B cell (primary cell): ENCODE data around the gene POLD4. TPM values are rescaled to one million over a fixed set of nuclear protein-coding genes. Genes with fewer than 3 reads are reported as not detected.
"Not testable (repeated sequence)": the region's sequence is repeated elsewhere in the genome, so short reads cannot be mapped to it uniquely, and the experiment has no call there.

Source experiments
- ATAC-seq: fragments of 200-7000 bp; cut with Tn5 transposase; one replicate; pipeline ENCODE4 v1.10.0; 2021; ENCODE audit warnings: low read depth, mild to moderate bottlenecking, moderate number of reproducible peaks, moderate library complexity
- CTCF ChIA-PET: fragments of 350-600 bp; sonication (Branson Sonifier 250); formaldehyde crosslinking; loops from one replicate; lab custom pipeline; 2021; ENCODE audit warnings: antibody characterized with exemption, inconsistent platforms; lab: Charles Lee
- POLR2A ChIA-PET: fragments of 350-600 bp; sonication (Branson Sonifier 250); formaldehyde crosslinking; loops from one replicate; lab custom pipeline; 2021; ENCODE audit warnings: antibody characterized with exemption; lab: Charles Lee
- DNase-seq: peaks from one replicate; pipeline ENCODE4 v3.0.0; 2013
- H2AFZ ChIP-seq: 2 replicates; pipeline ENCODE4 v1.6.1; 2012; ENCODE audit warnings: mild to moderate bottlenecking, low read depth, low read length; ENCODE audit not compliant: insufficient read depth, poor library complexity, severe bottlenecking
- H3K27ac ChIP-seq, 2 donors: 1 replicate in 1 of 2; 2 replicates in 1 of 2; pipeline ENCODE4 v1.5.1; 2012 to 2013; ENCODE audit warnings: low read length in 2 of 2, mild to moderate bottlenecking in 2 of 2, moderate library complexity in 1 of 2
- H3K27me3 ChIP-seq, 4 experiments: fragments of 200-600 bp in 1 of 4; sonication (generic) in 1 of 4; replicated peaks in 1 of 4; 1 replicate in 2 of 4; 2 replicates in 2 of 4; pipeline versions ENCODE4 v1.6.1 to v1.7.0; 2013 to 2016; ENCODE audit warnings: low read length in 3 of 4, mild to moderate bottlenecking in 2 of 4, mixed read lengths in 1 of 4, moderate library complexity in 1 of 4; ENCODE audit not compliant: insufficient read depth in 4 of 4, control insufficient read depth in 3 of 4; ENCODE audit errors: control extremely low read depth in 1 of 4
- H3K36me3 ChIP-seq, 2 experiments: replicated peaks in 1 of 2; 1 replicate in 1 of 2; 2 replicates in 1 of 2; pipeline versions ENCODE4 v1.6.1 to v1.7.1; 2013; ENCODE audit warnings: low read length in 1 of 2; ENCODE audit not compliant: insufficient read depth in 2 of 2, control insufficient read depth in 1 of 2; ENCODE audit errors: control extremely low read depth in 1 of 2, extremely low read depth in 1 of 2
- H3K4me1 ChIP-seq, 2 donors: fragments of 200-600 bp in 1 of 2; sonication (generic) in 1 of 2; 1 replicate in 1 of 2; 2 replicates in 1 of 2; pipeline versions ENCODE4 v1.5.1 to v1.6.1; 2013 to 2017; ENCODE audit warnings: low read length in 2 of 2; ENCODE audit not compliant: control insufficient read depth in 2 of 2, insufficient read depth in 2 of 2
- H3K4me2 ChIP-seq: replicated peaks from 2 replicates; pipeline ENCODE3; 2012; ENCODE audit warnings: mild to moderate bottlenecking, low read depth, low read length; ENCODE audit not compliant: poor library complexity, severe bottlenecking
- H3K4me3 ChIP-seq, 5 experiments: fragments of 200-600 bp in 1 of 5; sonication (generic) in 1 of 5; 1 replicate in 3 of 5; 2 replicates in 2 of 5; pipeline versions ENCODE4 v1.5.1 to v1.7.0; 2011 to 2016; ENCODE audit warnings: low read length in 4 of 5, mild to moderate bottlenecking in 4 of 5, low read depth in 2 of 5, control low read depth in 1 of 5, moderate library complexity in 1 of 5; ENCODE audit not compliant: insufficient read depth in 1 of 5; ENCODE audit errors: control extremely low read depth in 1 of 5, extremely low read depth in 1 of 5
- H3K79me2 ChIP-seq: fragments of 200-600 bp; sonication (generic); one replicate; pipeline ENCODE4 v1.6.0; 2016; ENCODE audit warnings: low read length; ENCODE audit not compliant: control insufficient read depth, insufficient read depth
- H3K9ac ChIP-seq: fragments of 200-600 bp; sonication (generic); 2 replicates; pipeline ENCODE4 v1.6.1; 2017; ENCODE audit warnings: mild to moderate bottlenecking, low read length, moderate library complexity
- H3K9me3 ChIP-seq, 3 donors: one replicate each; pipeline versions ENCODE4 v1.6.1 to v1.7.1; 2013; ENCODE audit warnings: low read length in 2 of 3; ENCODE audit not compliant: control insufficient read depth in 2 of 3, insufficient read depth in 1 of 3; ENCODE audit errors: control extremely low read depth in 1 of 3
- H4K20me1 ChIP-seq: 2 replicates; pipeline ENCODE4 v1.6.0; 2012; ENCODE audit warnings: mild to moderate bottlenecking, low read length; ENCODE audit not compliant: insufficient read depth, control insufficient read depth, poor library complexity, severe bottlenecking
- H3K27ac Mint-ChIP-seq: one replicate; pipeline ENCODE4 v1.8.0; 2021; ENCODE audit warnings: mixed read lengths
- H3K27me3 Mint-ChIP-seq: one replicate; pipeline ENCODE4 v1.8.0; 2021; ENCODE audit warnings: mixed read lengths
- H3K4me1 Mint-ChIP-seq: one replicate; pipeline ENCODE4 v1.8.0; 2021; ENCODE audit warnings: mixed read lengths
- H3K4me3 Mint-ChIP-seq: one replicate; pipeline ENCODE4 v1.8.0; 2021; ENCODE audit warnings: mixed read lengths
- H3K9me3 Mint-ChIP-seq: one replicate; pipeline ENCODE4 v1.8.0; 2022; ENCODE audit warnings: mixed read lengths; ENCODE audit not compliant: insufficient read depth
- CTCF ChIP-seq: fragments of 200-600 bp; IDR thresholded peaks from one replicate; pipeline ENCODE4 v1.8.0; 2022; ENCODE audit warnings: antibody characterized with exemption, mild to moderate bottlenecking
- EZH2 ChIP-seq: IDR thresholded peaks from 2 replicates; pipeline ENCODE4 v1.6.1; 2012; ENCODE audit warnings: borderline replicate concordance, low read depth, mild to moderate bottlenecking, moderate library complexity, low read length; ENCODE audit not compliant: insufficient read depth, poor library complexity, severe bottlenecking
- WGBS: methylation state at CpG from one replicate; pipeline ENCODE4 v1.1.5; 2013; ENCODE audit warnings: missing lambda C conversion rate; ENCODE audit not compliant: insufficient coverage; 5-methylcytosine and 5-hydroxymethylcytosine counted together
- intact Hi-C: fragments of 100-400 bp; cut with micrococcal nuclease; formaldehyde crosslinking; loops from one replicate; pipeline ENCODE4 v1.10.0; 2022
- polyA plus RNA-seq: library from polyadenylated mRNA; depleted of rRNA; stranded (reverse); fragments of >200 nt; gene quantifications from 2 replicates; pipeline ENCODE4 v1.2.3, GENCODE V29; 2012
- total RNA-seq, 2 donors: library from RNA; stranded (reverse); fragments of 120-200 nt in 1 of 2; gene quantifications; 1 replicate in 1 of 2; 2 replicates in 1 of 2; pipeline versions ENCODE4 v1.2.3 to v1.2.4, GENCODE V29; 2013 to 2022

Gene POLD4
- total and polyA plus RNA-seq, 2 donors (not counting 1 experiment from before 2014, with no cell fraction given), result 210 to 559 TPM

- no peaks in the 10 kb centered on the region for H3K9me3 ChIP-seq
- H3K4me2 ChIP-seq, result no peak overlapping the region
- no peak overlapping the region for H3K4me3 Mint-ChIP-seq
- no peak overlapping the region for H3K27ac ChIP-seq
- CTCF ChIA-PET, result interaction anchor here (0.7 to 10.5 kb wide), 9 partner anchors 8 to 61 kb away, joined by 3 to 229 read pairs (median 4); partner anchors contain the start of genes GRK2 and POLD4
- POLR2A ChIA-PET, result interaction anchor here (0.7 kb wide), 1 partner anchor 22 kb away, joined by 4 read pairs; no protein-coding TSS in a partner anchor
- no peaks in the 10 kb centered on the region for H4K20me1 ChIP-seq
- no peaks in the 10 kb centered on the region for H3K27me3 ChIP-seq
- H3K79me2 ChIP-seq, result peaks cover 44% of the 10 kb centered on the region
- no peak for ATAC-seq
- intact Hi-C loops, result no loop called here
- 83% methylated on average over 1 of the region's 2 CpGs for WGBS
- H3K4me3 ChIP-seq, result no peak overlapping the region
- H3K36me3 ChIP-seq, result peaks cover 3% of the 10 kb centered on the region in 2 experiments
- no peak for TF ChIP-seq CTCF
- TF ChIP-seq EZH2, result no peak
- DNase-seq, result no peak
- no peaks in the 10 kb centered on the region for H3K9me3 Mint-ChIP-seq
- H3K9ac ChIP-seq, result no peak overlapping the region
- peaks cover 11 to 21% of the 10 kb centered on the region in 2 donors for H3K4me1 ChIP-seq
- peaks cover 9% of the 10 kb centered on the region for H3K4me1 Mint-ChIP-seq
- no peak overlapping the region for H3K27ac Mint-ChIP-seq
- no peak overlapping the region for H2AFZ ChIP-seq
- H3K27me3 Mint-ChIP-seq, result no peaks in the 10 kb centered on the region
Observed at GRCh38 chr11:67320691-67321090, 32.7 kb downstream of the POLD4 start.

GRCh38 chr11:67320011-67320410 lies 33.3 kb downstream of the POLD4 start:
- Histone ChIP-seq H3K27ac (no peak overlapping the region), H3K9me3 (no peaks in the 10 kb centered on the region), H3K79me2 (peaks cover 44% of the 10 kb centered on the region), H4K20me1 (no peaks in the 10 kb centered on the region), H3K9ac (no peak overlapping the region), H3K36me3 (peaks cover 3% of the 10 kb centered on the region in 2 experiments), H2AFZ (no peak overlapping the region), H3K4me1 (peaks cover 11 to 21% of the 10 kb centered on the region in 2 donors), H3K4me2 (no peak overlapping the region), H3K27me3 (no peaks in the 10 kb centered on the region), H3K4me3 (no peak overlapping the region)
- intact Hi-C loops, result no loop called here
- WGBS, result no CpG with 5 or more reads among the region's 3 CpGs
- no peak for ATAC-seq
- ChIA-PET POLR2A (interaction anchor here (0.7 kb wide), 1 partner anchor 23 kb away, joined by 4 read pairs; no protein-coding TSS in a partner anchor), CTCF (interaction anchor here (0.6 to 10.5 kb wide), 8 partner anchors 21 to 109 kb away, joined by 3 to 229 read pairs (median 36); partner anchors contain the start of genes GRK2, POLD4 and RPS6KB2)
- no peak for DNase-seq
- Mint-ChIP-seq H3K4me3 (no peak overlapping the region), H3K9me3 (no peaks in the 10 kb centered on the region), H3K4me1 (peaks cover 9% of the 10 kb centered on the region), H3K27me3 (no peaks in the 10 kb centered on the region), H3K27ac (no peak overlapping the region)
- no peak for TF ChIP-seq CTCF
- TF ChIP-seq EZH2, result no peak

GRCh38 chr11:67318876-67319275 lies 34.5 kb downstream of the POLD4 start:
- Histone ChIP-seq H3K79me2 (peaks cover 44% of the 10 kb centered on the region), H3K9ac (peak overlapping the region; percentile 85), H3K4me1 (peaks cover 11 to 21% of the 10 kb centered on the region in 2 donors), H3K4me2 (peak overlapping the region; percentile 99)
- H3K27me3 ChIP-seq, H4K20me1 ChIP-seq, H2AFZ ChIP-seq, H3K4me1 Mint-ChIP-seq, DNase-seq, H3K9me3 Mint-ChIP-seq, H3K27ac Mint-ChIP-seq, ATAC-seq, H3K27me3 Mint-ChIP-seq, H3K36me3 ChIP-seq, H3K9me3 ChIP-seq, H3K27ac ChIP-seq, H3K4me3 ChIP-seq, intact Hi-C loops: not testable (repeated sequence)
- H3K4me3 Mint-ChIP-seq, result peak overlapping the region; percentile 89
- ChIA-PET CTCF (interaction anchor here (0.7 to 10.5 kb wide), 10 partner anchors 27 to 310 kb away, joined by 3 to 229 read pairs (median 18); partner anchors contain the start of genes ANKRD13D, GRK2, NUDT8 and POLD4), POLR2A (interaction anchor here (2.4 kb wide), 1 partner anchor 34 kb away, joined by 13 read pairs; the partner anchor contains the start of gene POLD4)
- 95% methylated on average over 7 of the region's 12 CpGs for WGBS
